Nephron (organoid): ENCODE measurements around the gene DAB2.

Source experiments
- H3K27ac Mint-ChIP-seq, 3 experiments: 2 replicates each; pipeline ENCODE4 v1.8.0; 2020; ENCODE audit warnings: mixed read lengths in 3 of 3, mild to moderate bottlenecking in 2 of 3, moderate library complexity in 1 of 3
- H3K27me3 Mint-ChIP-seq: 2 replicates; pipeline ENCODE4 v1.8.0; 2021; ENCODE audit warnings: low read depth, mild to moderate bottlenecking, moderate library complexity, mixed read lengths
- H3K36me3 Mint-ChIP-seq: 2 replicates; pipeline ENCODE4 v1.8.0; 2020; ENCODE audit warnings: low read depth, mixed read lengths
- H3K4me1 Mint-ChIP-seq: 2 replicates; pipeline ENCODE4 v1.8.0; 2020; ENCODE audit warnings: mixed read lengths
- H3K4me3 Mint-ChIP-seq, 3 experiments: 2 replicates each; pipeline ENCODE4 v1.8.0; 2020; ENCODE audit warnings: mild to moderate bottlenecking in 3 of 3, mixed read lengths in 3 of 3, moderate library complexity in 2 of 3
- H3K9me3 Mint-ChIP-seq: 2 replicates; pipeline ENCODE4 v1.8.0; 2020; ENCODE audit warnings: mixed read lengths
- TF ChIP-seq, protein P1 (sequence below), 3 experiments: fragments of 200-600 bp; sonication (generic); IDR thresholded peaks; one replicate each; pipeline ENCODE4 v1.5.0; 2021; ENCODE audit warnings: antibody characterized with exemption in 3 of 3; ENCODE audit not compliant: unreplicated experiment in 3 of 3

DAB2 gene

DNA sequence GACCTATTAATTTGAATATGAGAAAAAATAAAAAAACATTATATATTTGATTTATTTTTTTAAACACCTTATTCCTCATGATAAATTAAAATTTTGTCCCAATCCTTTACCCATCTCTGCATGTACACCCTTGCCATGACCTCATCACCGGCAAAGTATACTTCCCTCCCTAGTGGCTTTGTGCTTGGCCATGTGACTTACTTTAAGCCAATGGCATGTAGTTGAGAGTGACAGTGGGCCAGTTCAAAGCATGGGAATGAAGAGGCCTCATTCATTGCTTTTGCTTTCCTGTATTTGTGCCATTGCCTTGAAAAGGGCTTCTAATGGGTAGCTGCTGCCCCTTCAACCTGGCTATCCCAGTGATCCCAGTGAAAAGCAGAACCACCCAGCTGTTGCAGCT, 91.7 kb downstream of the DAB2 start:
- H3K27me3 Mint-ChIP-seq = no peaks in the 10 kb centered on the region
- H3K4me3 Mint-ChIP-seq = no peak overlapping the region
- peaks cover 10% of the 10 kb centered on the region for H3K4me1 Mint-ChIP-seq
- TF ChIP-seq, protein P1, sequence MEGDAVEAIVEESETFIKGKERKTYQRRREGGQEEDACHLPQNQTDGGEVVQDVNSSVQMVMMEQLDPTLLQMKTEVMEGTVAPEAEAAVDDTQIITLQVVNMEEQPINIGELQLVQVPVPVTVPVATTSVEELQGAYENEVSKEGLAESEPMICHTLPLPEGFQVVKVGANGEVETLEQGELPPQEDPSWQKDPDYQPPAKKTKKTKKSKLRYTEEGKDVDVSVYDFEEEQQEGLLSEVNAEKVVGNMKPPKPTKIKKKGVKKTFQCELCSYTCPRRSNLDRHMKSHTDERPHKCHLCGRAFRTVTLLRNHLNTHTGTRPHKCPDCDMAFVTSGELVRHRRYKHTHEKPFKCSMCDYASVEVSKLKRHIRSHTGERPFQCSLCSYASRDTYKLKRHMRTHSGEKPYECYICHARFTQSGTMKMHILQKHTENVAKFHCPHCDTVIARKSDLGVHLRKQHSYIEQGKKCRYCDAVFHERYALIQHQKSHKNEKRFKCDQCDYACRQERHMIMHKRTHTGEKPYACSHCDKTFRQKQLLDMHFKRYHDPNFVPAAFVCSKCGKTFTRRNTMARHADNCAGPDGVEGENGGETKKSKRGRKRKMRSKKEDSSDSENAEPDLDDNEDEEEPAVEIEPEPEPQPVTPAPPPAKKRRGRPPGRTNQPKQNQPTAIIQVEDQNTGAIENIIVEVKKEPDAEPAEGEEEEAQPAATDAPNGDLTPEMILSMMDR (IDR thresholded peaks at IDR 0.05; ENCODE audit: unreplicated experiment in 3 of 3) = no peak
- H3K9me3 Mint-ChIP-seq = peaks cover 4% of the 10 kb centered on the region
- H3K36me3 Mint-ChIP-seq = no peaks in the 10 kb centered on the region
- H3K27ac Mint-ChIP-seq = no peak overlapping the region

DNA sequence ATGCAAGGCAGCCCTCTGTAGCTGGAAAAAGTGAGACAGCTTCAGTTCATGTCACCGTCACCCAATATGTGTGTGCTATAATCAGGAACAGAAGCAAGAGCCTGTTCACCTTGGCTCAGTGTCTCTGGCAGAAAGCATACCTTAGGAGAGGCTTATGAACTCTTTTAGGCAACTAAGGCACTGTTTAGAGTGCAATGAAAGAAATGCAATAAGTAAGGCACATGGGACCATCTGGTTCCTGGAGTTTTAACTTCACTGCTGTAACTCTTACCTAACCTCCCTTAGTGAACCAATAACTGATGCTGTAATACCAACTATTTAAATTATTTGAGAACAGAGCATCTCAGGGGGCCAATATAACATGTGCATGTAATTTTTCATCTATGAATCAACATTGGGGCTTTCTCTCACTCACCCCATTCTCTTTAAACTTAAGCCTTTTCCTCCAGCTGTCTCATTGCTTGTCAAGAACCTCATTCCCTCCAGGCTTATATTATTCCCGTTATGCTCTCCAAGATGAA, 92.9 kb downstream of the DAB2 start:
- H3K4me1 Mint-ChIP-seq = peaks cover 6% of the 10 kb centered on the region
- peaks cover 4% of the 10 kb centered on the region for H3K9me3 Mint-ChIP-seq
- TF ChIP-seq, protein P1 (IDR thresholded peaks at IDR 0.05; ENCODE audit: unreplicated experiment in 3 of 3) = no peak
- no peak overlapping the region for H3K4me3 Mint-ChIP-seq
- H3K27me3 Mint-ChIP-seq = no peaks in the 10 kb centered on the region
- H3K36me3 Mint-ChIP-seq = no peaks in the 10 kb centered on the region
- no peak overlapping the region for H3K27ac Mint-ChIP-seq

DNA sequence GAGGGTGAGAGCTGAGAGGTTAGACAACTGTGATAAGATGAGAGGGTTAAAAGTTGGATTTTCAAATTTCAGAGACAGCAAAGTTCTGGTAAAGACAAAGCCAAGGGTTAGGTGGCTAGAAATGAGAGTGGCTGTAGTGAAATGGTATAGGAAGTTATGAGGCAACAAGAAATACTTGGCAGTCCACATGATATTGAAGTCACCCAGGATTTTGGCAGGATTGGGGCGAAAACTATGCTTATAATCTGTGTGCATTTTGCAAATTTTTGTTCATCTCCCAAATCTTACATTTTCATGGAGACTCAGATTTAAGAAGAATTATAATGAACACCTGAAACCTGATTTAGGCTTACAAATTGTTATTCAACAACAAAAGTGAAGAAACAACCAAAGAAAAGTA, 96.0 kb downstream of the DAB2 start:
- no peaks in the 10 kb centered on the region for H3K4me1 Mint-ChIP-seq
- H3K9me3 Mint-ChIP-seq = no peaks in the 10 kb centered on the region
- H3K27ac Mint-ChIP-seq = no peak overlapping the region
- no peak overlapping the region for H3K4me3 Mint-ChIP-seq
- no peaks in the 10 kb centered on the region for H3K27me3 Mint-ChIP-seq
- TF ChIP-seq, protein P1 (IDR thresholded peaks at IDR 0.05; ENCODE audit: unreplicated experiment in 3 of 3) = no peak
- no peaks in the 10 kb centered on the region for H3K36me3 Mint-ChIP-seq

DNA sequence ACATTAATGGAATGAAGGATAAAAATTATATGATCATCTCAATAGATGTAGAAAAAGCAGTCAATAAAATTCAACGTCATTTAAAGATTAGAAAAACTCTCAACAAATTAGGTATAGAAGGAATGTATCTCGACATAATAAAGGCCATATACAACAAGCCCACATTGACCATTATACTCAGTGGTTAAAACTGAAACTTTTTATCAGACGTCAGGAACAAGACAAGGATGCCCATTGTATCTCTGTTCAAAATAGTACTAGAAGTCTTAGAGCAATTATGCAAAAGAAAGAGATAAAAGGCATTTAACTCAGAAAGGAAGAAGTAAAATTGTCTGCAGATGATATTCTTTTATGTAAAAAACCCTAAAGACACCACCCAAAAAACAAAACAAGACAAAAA, 101.2 kb downstream of the DAB2 start:
- TF ChIP-seq, protein P1 (IDR thresholded peaks at IDR 0.05; ENCODE audit: unreplicated experiment in 3 of 3) = no peak
- no peaks in the 10 kb centered on the region for H3K9me3 Mint-ChIP-seq
- H3K36me3 Mint-ChIP-seq = no peaks in the 10 kb centered on the region
- H3K4me3 Mint-ChIP-seq = no peak overlapping the region
- H3K27me3 Mint-ChIP-seq = no peaks in the 10 kb centered on the region
- H3K27ac Mint-ChIP-seq = no peak overlapping the region
- no peaks in the 10 kb centered on the region for H3K4me1 Mint-ChIP-seq
